NCI-H1436 treated with DMSO at 0.1 percent for 48 hours (cell line): ENCODE data around the gene EXOSC2.

Experiments
- DNase-seq: peaks from one replicate; lab custom pipeline; 2025; lab: John Stamatoyannopoulos, UW

The EXOSC2 gene, protein sequence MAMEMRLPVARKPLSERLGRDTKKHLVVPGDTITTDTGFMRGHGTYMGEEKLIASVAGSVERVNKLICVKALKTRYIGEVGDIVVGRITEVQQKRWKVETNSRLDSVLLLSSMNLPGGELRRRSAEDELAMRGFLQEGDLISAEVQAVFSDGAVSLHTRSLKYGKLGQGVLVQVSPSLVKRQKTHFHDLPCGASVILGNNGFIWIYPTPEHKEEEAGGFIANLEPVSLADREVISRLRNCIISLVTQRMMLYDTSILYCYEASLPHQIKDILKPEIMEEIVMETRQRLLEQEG

DNA sequence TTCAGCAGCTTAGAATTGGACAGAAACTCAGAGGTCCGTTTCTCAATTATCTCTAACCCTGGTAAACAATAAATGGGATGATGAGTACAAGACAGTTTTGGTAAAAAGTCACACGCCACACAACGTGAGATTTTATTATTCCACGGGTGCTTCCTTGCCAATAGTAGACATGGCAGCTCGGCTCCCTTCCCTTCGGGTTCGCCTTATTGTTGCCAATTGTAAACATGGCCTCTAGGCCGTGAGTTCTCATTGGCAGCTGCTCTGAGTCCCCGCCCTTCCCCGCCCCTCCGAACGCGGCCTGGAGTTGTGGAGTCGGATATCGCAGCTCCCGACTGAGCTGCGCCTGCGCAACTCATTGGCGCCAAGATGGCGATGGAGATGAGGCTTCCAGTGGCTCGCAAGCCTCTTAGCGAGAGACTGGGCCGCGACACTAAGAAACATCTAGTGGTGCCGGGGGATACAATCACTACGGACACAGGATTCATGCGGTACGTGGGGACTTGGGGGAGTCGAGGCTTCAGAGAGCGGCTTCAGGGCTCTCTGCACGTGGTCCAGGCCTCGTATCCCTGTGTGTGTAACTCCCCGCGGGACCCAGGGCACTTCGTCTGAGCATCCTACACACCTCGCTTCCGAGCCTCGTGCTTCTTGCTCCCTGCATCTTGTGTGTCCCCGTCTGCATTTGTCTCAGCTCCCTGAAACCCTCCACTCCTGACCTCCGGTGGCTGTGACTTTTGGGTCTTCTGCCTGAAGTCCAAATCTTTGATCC is at the start of gene EXOSC2:
EXOSC2 (plus strand) TSS at position 355 of the 766 bp plus-strand sequence; CDS start at position 367, 12 bp downstream.
- DNase-seq = peak; percentile 89

GRCh38 chr9:130651221-130651620 is 42.4 kb upstream of the EXOSC2 start:
- DNase-seq = no peak

- DNase-seq = no peak
Measured at GRCh38 chr9:130651752-130652151, 41.8 kb upstream of the EXOSC2 start.

DNA sequence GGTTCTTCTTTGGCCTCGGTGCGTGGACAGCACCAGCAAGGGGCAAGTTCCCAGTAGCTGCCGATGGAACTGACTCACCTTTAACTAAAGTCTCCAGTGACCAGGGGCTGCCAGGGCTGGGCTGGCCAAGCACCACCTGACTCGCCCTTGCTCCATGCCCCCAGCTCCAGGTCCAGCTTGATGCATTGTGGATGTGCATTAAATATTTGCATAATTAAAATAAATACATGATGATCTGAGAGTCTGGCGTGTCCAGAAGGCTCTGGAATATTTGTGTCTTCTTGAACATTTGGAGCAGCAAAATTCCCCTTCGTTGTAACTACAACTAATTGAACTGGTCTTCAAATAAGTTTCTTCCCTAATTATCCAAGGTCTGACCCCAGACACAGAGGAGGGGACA is 38.7 kb upstream of the EXOSC2 start:
- no peak for DNase-seq

- no peak for DNase-seq
Measured at GRCh38 chr9:130658893-130659698, 34.5 kb upstream of the EXOSC2 start.

- no peak for DNase-seq
Measured at GRCh38 chr9:130659699-130660248, 33.8 kb upstream of the EXOSC2 start.

DNA sequence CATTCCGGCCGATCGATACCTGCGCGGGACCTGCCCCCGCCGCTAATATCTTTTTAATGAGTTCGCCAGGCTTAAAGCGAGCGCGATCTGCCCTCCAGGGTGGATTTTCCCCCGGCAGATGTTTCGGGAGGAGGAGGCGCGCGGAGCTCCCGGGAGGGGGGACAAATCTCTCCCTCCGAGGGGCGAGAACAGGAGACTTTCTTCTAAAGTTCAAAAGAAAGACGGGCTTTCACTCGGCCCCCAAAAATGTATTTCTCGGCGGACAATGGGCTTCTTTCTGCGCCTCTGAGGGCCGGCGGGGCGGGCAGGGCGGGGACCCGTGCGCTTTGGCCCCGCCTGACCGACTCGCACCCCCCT is 33.3 kb upstream of the EXOSC2 start:
- DNase-seq = no peak

DNA sequence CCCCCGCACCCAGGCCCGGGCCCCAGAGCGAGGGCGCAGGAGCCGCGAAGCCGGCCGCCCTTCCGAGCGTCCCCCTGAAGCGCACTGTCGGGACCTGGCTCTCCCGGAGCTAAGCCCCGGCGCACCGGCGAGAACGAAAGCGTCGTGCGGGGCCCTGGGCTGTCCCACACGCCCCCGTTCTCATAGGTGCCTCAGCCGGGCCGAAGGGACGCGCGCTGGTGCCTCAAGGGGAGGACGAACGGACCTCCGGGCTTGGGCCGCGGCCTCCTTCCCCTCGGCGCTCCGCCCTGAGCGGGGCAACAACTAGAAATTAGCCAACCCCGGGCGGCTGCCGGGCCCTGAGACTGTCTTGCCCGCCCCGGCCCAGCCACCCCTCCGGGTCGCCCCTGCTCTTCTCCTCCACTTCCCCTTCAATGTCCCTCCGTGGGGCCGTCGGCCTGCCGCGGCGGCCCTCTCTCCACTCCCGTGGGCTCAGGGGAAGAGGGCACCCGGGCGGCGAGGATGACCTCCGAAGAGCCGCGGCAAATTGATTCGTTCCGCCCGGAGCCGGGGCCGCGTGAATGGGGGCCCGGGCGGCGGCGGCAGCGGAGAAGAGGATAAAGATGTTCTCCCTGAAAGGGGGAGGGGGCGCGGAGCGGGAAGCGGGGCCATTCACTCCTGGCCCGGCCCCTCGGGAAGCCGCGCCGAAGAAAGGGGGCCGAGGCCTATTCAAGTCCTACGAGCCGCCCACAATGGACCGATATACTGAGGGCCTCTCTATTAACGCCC is 32.7 kb upstream of the EXOSC2 start:
- no peak for DNase-seq

- DNase-seq = no peak
Measured at GRCh38 chr9:130661451-130662098, 32.0 kb upstream of the EXOSC2 start.

DNA sequence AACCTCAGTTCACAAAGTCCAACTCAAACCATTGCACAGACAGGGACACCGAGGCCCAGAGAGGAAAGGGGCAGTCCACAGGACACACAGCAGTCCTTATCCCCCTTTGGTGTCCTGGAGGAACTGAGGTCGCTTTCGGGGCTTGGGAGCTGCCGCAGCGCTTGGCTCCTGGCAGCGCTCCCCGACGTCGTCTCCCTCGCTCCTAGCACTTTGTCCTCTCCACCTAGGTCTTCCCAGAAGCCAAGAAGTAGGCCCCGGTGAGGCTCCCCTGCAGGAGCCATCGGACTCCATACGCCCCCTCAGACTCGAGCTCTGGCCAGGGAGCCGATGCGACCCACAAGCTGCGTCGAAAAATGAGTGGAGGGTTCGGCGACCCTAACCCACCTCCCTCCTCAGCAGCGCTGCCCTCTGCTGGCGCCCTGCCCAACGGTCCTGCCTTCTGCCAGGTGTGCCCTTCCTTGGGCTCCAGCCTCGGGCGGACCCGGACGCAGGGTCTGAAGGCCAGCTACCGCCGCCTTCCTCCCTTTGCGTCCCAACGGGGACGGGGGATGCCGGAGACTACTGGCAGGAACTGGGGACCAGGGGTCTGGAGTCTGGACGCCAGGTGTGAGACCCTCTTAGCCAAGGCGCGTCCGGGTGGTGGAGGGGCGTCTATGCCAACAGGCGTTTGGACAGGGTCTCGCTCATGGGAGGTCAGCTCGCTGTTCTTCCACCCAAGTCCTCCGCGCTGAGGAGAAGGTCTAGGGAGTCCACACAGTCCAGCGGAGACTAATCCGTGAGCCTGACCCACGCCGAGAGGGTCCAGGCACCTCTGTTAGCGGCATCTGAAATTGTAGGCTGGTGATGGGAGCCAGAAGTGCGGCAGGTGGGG is 31.2 kb upstream of the EXOSC2 start:
- no peak for DNase-seq

- DNase-seq = no peak
Measured at GRCh38 chr9:130662970-130663257, 30.7 kb upstream of the EXOSC2 start.

- DNase-seq = no peak
Measured at GRCh38 chr9:130663258-130663976, 30.2 kb upstream of the EXOSC2 start.

DNA sequence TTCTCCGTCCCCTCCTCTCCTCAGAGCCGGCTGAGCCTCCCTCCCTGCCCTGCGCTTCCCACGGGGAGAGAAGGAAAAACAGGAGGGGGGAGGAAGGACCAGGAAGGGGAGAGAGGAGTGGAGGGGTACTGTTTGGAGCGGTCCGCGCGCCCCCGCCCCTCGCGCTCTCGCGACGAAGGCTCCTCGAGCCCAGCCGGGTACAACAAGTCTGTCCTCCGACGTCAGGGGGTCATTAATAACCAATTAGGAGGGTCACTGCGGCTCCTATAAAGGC is 29.7 kb upstream of the EXOSC2 start:
- no peak for DNase-seq

- no peak for DNase-seq
Measured at GRCh38 chr9:130664251-130665028, 29.1 kb upstream of the EXOSC2 start, which contains the start of gene PRDM12. Gene PRDM12 (plus strand): TSS chr9:130664594. CDS start chr9:130664654, 60 bp downstream.

GRCh38 chr9:130665029-130665430 is 28.6 kb upstream of the EXOSC2 start:
- no peak for DNase-seq

DNA sequence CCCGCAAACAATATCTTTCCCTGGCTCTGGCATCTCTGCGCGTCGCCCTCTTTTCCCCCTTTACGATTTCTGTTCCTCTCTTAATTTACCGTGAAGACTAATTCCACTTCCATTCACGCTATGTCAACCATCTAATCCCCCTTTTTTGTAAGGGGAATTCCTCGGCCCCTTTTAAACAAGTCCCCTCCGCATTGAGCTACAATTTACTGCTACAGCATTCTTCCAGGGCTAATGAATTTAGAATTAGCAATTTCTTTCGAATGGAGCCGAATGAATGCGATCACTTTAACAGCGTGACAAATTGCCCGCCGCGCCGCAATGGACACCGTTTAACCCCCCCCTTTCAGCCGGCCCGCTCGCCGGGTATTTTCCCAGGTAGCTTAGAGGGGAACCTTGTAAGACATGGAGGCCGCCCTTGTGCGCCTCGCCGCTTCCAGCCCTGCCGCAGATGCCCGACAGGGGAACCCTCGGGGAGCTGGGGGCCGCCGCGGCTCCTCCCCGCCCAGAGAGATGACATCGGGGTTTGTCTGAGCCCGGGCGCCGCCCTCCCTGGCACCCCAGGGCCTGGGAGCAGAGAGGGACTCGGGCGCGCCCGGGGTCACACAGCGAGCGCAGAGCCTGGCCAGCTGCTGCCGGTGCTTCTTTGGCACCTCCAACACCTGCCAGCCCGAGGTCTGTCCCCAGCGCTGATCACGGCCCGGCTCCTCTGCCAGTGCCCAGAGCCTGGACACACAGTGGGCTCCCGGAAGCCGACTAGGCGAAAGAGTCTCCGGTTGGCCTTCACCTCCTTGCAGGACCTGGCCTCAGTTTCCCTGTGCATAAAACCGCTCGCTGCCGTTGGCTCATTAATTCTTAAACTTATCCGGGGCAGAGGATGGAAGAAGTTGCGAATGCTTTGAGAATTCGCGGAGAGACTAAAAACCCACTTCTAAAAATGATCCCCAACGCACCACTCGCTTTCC is 27.9 kb upstream of the EXOSC2 start:
- DNase-seq = no peak

- DNase-seq = no peak
Measured at GRCh38 chr9:130666393-130667119, 27.0 kb upstream of the EXOSC2 start.
